Stimulated activated CD4-positive, alpha-beta T cell treated with anti-CD3 and anti-CD28 coated beads, Interleukin-1b, Interleukin-23, amount 100 ng/mL, for 4 hours (primary cell): ENCODE measurements around the gene MYOM1.

Experiments used
- DNase-seq, 2 donors: peaks; one replicate each; pipeline ENCODE4 v3.0.0-alpha.2; 2020; ENCODE audit warnings: low read depth in 2 of 2

The MYOM1 gene

GRCh38 chr18:3186678-3187658, 32.8 kb downstream of the MYOM1 start:
- DNase-seq = no peak

- DNase-seq = no peak
These were observed 35.3 kb downstream of the MYOM1 start for GRCh38 chr18:3184275-3184963.

GRCh38 chr18:3183103-3183717, 36.6 kb downstream of the MYOM1 start:
- DNase-seq = no peak

GRCh38 chr18:3180325-3180724, 39.4 kb downstream of the MYOM1 start:
- no peak for DNase-seq

- DNase-seq = no peak
These were observed 40.2 kb downstream of the MYOM1 start for GRCh38 chr18:3179430-3180089.

- DNase-seq = no peak
These were observed 41.7 kb downstream of the MYOM1 start for GRCh38 chr18:3177902-3178687.

GRCh38 chr18:3175195-3175758, 44.5 kb downstream of the MYOM1 start:
- DNase-seq = no peak

GRCh38 chr18:3172097-3172496, 47.7 kb downstream of the MYOM1 start:
- DNase-seq = no peak

GRCh38 chr18:3171631-3172030, 48.1 kb downstream of the MYOM1 start:
- DNase-seq = no peak

GRCh38 chr18:3170441-3171161, 49.2 kb downstream of the MYOM1 start:
- DNase-seq = no peak

GRCh38 chr18:3164381-3164780, 55.4 kb downstream of the MYOM1 start:
- no peak for DNase-seq

GRCh38 chr18:3163968-3164367, 55.8 kb downstream of the MYOM1 start:
- DNase-seq = no peak

GRCh38 chr18:3162181-3162580, 57.6 kb downstream of the MYOM1 start:
- no peak for DNase-seq

GRCh38 chr18:3159830-3160229, 59.9 kb downstream of the MYOM1 start:
- DNase-seq = no peak

GRCh38 chr18:3157606-3158005, 62.2 kb downstream of the MYOM1 start:
- DNase-seq = no peak

- no peak for DNase-seq
These were observed 62.7 kb downstream of the MYOM1 start for GRCh38 chr18:3157086-3157485.

GRCh38 chr18:3156325-3156640, 63.5 kb downstream of the MYOM1 start:
- DNase-seq = no peak

- DNase-seq = no peak
These were observed 65.6 kb downstream of the MYOM1 start for GRCh38 chr18:3154214-3154613.

- DNase-seq = no peak
These were observed 66.6 kb downstream of the MYOM1 start for GRCh38 chr18:3153107-3153704.

- no peak for DNase-seq
These were observed 67.5 kb downstream of the MYOM1 start for GRCh38 chr18:3152294-3152693.
